Measurements from ENCODE around the gene WDR77. TPM values are rescaled to one million over a fixed set of nuclear protein-coding genes. Genes with fewer than 3 reads are reported as not detected.
A peak's percentile ranks its signal among the peaks of the same experiment; 100 is the strongest.

WDR77 gene
- total RNA-seq, 1 experiment from 2014 or later, result 42.5 TPM

DNA sequence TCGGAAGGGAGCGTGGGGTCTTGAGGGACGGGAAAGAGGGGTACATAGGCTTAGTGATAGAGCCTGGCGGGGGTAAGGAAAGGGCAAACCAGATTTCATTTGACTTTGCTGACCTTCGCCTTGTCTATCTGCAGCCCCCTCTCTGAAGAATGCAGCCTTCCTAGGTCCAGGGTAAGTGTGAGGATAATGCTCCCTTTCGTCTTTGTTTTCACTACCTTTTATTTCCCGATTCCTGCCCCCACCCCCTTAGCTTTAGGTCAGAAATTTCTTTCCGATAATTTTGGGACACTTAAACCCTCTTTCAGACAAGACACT is 604 bp upstream of the WDR77 start:
- peak overlapping the region; percentile 81 for H3K9ac ChIP-seq (ENCODE audit: low read length)
- H3K4me3 ChIP-seq (replicated peaks in 1 of 2; ENCODE audit: low read depth in 1 of 2, low read length in 2 of 2), result peak overlapping the region; percentile 87 to 89
- TF ChIP-seq YY1 (IDR thresholded peaks at IDR 0.05; ENCODE audit: extremely low read depth, insufficient replicate concordance, low read depth, low read length) (no peak), ZFX (IDR thresholded peaks at IDR 0.05) (no peak), SP1 (IDR thresholded peaks at IDR 0.05; ENCODE audit: low read depth) (no peak), EZH2phosphoT487 (IDR thresholded peaks at IDR 0.05; ENCODE audit: borderline replicate concordance) (no peak), ELF1 (IDR thresholded peaks at IDR 0.05; ENCODE audit: borderline replicate concordance, low read depth) (no peak), RAD21 (IDR thresholded peaks at IDR 0.05; ENCODE audit: low read depth) (no peak), EZH2 (IDR thresholded peaks at IDR 0.05) (no peak), POLR2A (IDR thresholded peaks at IDR 0.05; ENCODE audit: borderline replicate concordance, extremely low read depth, insufficient read depth, insufficient read length) (no peak), CBX3 (IDR thresholded peaks at IDR 0.05; ENCODE audit: low read depth) (no peak), FOSL1 (IDR thresholded peaks at IDR 0.05; ENCODE audit: low read depth) (no peak), SIN3A (IDR thresholded peaks at IDR 0.05; ENCODE audit: low read depth) (no peak; the same call in 1 of the 2 replicates), ZNF274 (IDR thresholded peaks at IDR 0.05; ENCODE audit: low read depth, low read length) (no peak), MAX (IDR thresholded peaks at IDR 0.05) (no peak), SRF (IDR thresholded peaks at IDR 0.05; ENCODE audit: low read depth) (no peak), EGR1 (IDR thresholded peaks at IDR 0.05; ENCODE audit: low read depth) (no peak), CEBPB (IDR thresholded peaks at IDR 0.05; ENCODE audit: low read depth) (no peak), TCF7L2 (IDR thresholded peaks at IDR 0.05; ENCODE audit: borderline replicate concordance, extremely low read depth, insufficient read depth, insufficient read length) (no peak)
- TF ChIP-seq, protein P1, sequence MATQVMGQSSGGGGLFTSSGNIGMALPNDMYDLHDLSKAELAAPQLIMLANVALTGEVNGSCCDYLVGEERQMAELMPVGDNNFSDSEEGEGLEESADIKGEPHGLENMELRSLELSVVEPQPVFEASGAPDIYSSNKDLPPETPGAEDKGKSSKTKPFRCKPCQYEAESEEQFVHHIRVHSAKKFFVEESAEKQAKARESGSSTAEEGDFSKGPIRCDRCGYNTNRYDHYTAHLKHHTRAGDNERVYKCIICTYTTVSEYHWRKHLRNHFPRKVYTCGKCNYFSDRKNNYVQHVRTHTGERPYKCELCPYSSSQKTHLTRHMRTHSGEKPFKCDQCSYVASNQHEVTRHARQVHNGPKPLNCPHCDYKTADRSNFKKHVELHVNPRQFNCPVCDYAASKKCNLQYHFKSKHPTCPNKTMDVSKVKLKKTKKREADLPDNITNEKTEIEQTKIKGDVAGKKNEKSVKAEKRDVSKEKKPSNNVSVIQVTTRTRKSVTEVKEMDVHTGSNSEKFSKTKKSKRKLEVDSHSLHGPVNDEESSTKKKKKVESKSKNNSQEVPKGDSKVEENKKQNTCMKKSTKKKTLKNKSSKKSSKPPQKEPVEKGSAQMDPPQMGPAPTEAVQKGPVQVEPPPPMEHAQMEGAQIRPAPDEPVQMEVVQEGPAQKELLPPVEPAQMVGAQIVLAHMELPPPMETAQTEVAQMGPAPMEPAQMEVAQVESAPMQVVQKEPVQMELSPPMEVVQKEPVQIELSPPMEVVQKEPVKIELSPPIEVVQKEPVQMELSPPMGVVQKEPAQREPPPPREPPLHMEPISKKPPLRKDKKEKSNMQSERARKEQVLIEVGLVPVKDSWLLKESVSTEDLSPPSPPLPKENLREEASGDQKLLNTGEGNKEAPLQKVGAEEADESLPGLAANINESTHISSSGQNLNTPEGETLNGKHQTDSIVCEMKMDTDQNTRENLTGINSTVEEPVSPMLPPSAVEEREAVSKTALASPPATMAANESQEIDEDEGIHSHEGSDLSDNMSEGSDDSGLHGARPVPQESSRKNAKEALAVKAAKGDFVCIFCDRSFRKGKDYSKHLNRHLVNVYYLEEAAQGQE (IDR thresholded peaks at IDR 0.05; ENCODE audit: low read depth), result no peak
- TF ChIP-seq, protein P2, sequence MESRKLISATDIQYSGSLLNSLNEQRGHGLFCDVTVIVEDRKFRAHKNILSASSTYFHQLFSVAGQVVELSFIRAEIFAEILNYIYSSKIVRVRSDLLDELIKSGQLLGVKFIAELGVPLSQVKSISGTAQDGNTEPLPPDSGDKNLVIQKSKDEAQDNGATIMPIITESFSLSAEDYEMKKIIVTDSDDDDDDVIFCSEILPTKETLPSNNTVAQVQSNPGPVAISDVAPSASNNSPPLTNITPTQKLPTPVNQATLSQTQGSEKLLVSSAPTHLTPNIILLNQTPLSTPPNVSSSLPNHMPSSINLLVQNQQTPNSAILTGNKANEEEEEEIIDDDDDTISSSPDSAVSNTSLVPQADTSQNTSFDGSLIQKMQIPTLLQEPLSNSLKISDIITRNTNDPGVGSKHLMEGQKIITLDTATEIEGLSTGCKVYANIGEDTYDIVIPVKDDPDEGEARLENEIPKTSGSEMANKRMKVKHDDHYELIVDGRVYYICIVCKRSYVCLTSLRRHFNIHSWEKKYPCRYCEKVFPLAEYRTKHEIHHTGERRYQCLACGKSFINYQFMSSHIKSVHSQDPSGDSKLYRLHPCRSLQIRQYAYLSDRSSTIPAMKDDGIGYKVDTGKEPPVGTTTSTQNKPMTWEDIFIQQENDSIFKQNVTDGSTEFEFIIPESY (IDR thresholded peaks at IDR 0.05; ENCODE audit: extremely low read depth, insufficient replicate concordance, low read length), result no peak
- TF ChIP-seq, protein P3, sequence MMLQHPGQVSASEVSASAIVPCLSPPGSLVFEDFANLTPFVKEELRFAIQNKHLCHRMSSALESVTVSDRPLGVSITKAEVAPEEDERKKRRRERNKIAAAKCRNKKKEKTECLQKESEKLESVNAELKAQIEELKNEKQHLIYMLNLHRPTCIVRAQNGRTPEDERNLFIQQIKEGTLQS (IDR thresholded peaks at IDR 0.05), result no peak
- peaks cover 97% of the 10 kb centered on the region for H3K79me2 ChIP-seq (ENCODE audit: insufficient read depth, low read length)
- peak overlapping the region; percentile 79 for H3K4me2 ChIP-seq (ENCODE audit: low read length)
- H3K27me3 ChIP-seq (ENCODE audit: insufficient read depth, low read length), result no peaks in the 10 kb centered on the region
- H3K9me3 ChIP-seq (ENCODE audit: control insufficient read depth in 1 of 2, insufficient read depth in 1 of 2, low read depth in 1 of 2, low read length in 2 of 2), result no peaks in the 10 kb centered on the region
- no peak overlapping the region for H2AFZ ChIP-seq (ENCODE audit: low read depth, low read length, poor library complexity, severe bottlenecking)
- ChIA-PET RAD21 (ENCODE audit: low non-redundant PET in 1 of 2, low total read pairs in 2 of 2, uncharacterized antibody in 2 of 2, unreplicated experiment in 2 of 2) (no interaction called here), POLR2A (interaction anchor here (1.1 kb wide), 1 partner anchor 229 kb away, joined by 3 read pairs; no protein-coding TSS in a partner anchor), CTCF (no interaction called here)
- H3K4me1 ChIP-seq (ENCODE audit: control insufficient read depth in 1 of 2, insufficient read depth in 2 of 2, low read length in 2 of 2), result peaks cover 15 to 22% of the 10 kb centered on the region in 2 experiments
- DNase-seq (ENCODE audit: low read depth, low spot score), result no peak
- H3K9me2 ChIP-seq (ENCODE audit: insufficient read depth), result no peaks in the 10 kb centered on the region
- H3K27ac ChIP-seq (ENCODE audit: low read depth, low read length), result peak overlapping the region; percentile 77
- no peak for ATAC-seq
- no TSS peak for BruUV-seq (replicated peaks)
- H4K20me1 ChIP-seq (ENCODE audit: insufficient read depth), result peaks cover 3% of the 10 kb centered on the region; the same call in 1 of the 2 replicates
- intact Hi-C loops (cut with micrococcal nuclease), result no loop called here
- H3K36me3 ChIP-seq (ENCODE audit: control insufficient read depth in 1 of 2, insufficient read depth in 2 of 2, low read length in 2 of 2), result peaks cover 16 to 40% of the 10 kb centered on the region in 2 experiments; a peak in 3 of 4 replicates
